H1 (cell line): ENCODE measurements around the gene RCC2. TPM values are rescaled to one million over a fixed set of nuclear protein-coding genes. Genes with fewer than 3 reads are reported as not detected.
A peak's percentile ranks its signal among the peaks of the same experiment; 100 is the strongest.

Experiments
- ASH2L ChIP-seq: fragments of 200-600, 300-600 bp; sonication (generic); IDR thresholded peaks from one replicate; pipeline ENCODE4 v1.7.1; 2017; ENCODE audit warnings: low read length
- BACH1 ChIP-seq: IDR thresholded peaks from 2 replicates; pipeline ENCODE4 v1.6.1; 2012; ENCODE audit warnings: low read length, improper control_type of control experiment
- CHD7 ChIP-seq: fragments of 300-600 bp; sonication (generic); IDR thresholded peaks from 2 replicates; pipeline ENCODE4 v1.7.1; 2012; ENCODE audit warnings: low read length, moderate library complexity, mild to moderate bottlenecking, inconsistent platforms; ENCODE audit not compliant: insufficient replicate concordance
- CTBP2 ChIP-seq: IDR thresholded peaks from 2 replicates; pipeline ENCODE4 v1.7.0; 2011; ENCODE audit warnings: borderline replicate concordance, mild to moderate bottlenecking, moderate library complexity, mixed read lengths, low read length; ENCODE audit not compliant: insufficient read depth, insufficient read length
- KDM1A ChIP-seq: fragments of 200-600, 300-600 bp; sonication (generic); IDR thresholded peaks from 2 replicates; pipeline ENCODE4 v1.7.1; 2016; ENCODE audit warnings: mild to moderate bottlenecking, low read length, borderline replicate concordance
- POLR2AphosphoS5 ChIP-seq: IDR thresholded peaks from 2 replicates; pipeline ENCODE4 v1.6.1; 2011; ENCODE audit warnings: low read depth, low read length
- RXRA ChIP-seq: IDR thresholded peaks from 2 replicates; pipeline ENCODE4 v1.6.1; 2011; ENCODE audit warnings: low read depth, mild to moderate bottlenecking, low read length, moderate library complexity; ENCODE audit not compliant: insufficient read depth
- polyA plus RNA-seq, 7 experiments: library from polyadenylated mRNA; depleted of rRNA in 3 of 7; stranded (reverse) in 5 of 7; unstranded in 2 of 7; fragments of >200 nt in 5 of 7; fragments of 200-250 nt in 2 of 7; gene quantifications; 1 replicate in 5 of 7; 2 replicates in 1 of 7; 4 replicates in 1 of 7; pipeline versions ENCODE4 v1.2.1 to v1.2.3, GENCODE V29; 2011 to 2013; ENCODE audit warnings: missing spikeins in 2 of 7, mixed read lengths in 2 of 7
- total RNA-seq: library from RNA; stranded (reverse); fragmentation: NEBNext Ultra II Directional; extraction: Animal tissue kit (Norgen Biotek cat#: 25700); gene quantifications from 2 replicates; pipeline ENCODE4 v1.2.1, GENCODE V29; 2021

Gene RCC2
- total and polyA plus RNA-seq, 2 of the 8 experiments (the other 6 are each of a cell fraction or from before 2014, with no cell fraction given): 229 to 455 TPM

GRCh38 chr1:17405898-17406759 lies 33.3 kb downstream of the RCC2 start (continued):
- no peak for TF ChIP-seq CHD7
- no peak for TF ChIP-seq BACH1
- TF ChIP-seq POLR2AphosphoS5: peak; percentile 82
- no peak for TF ChIP-seq ASH2L
- no peak for TF ChIP-seq KDM1A
- TF ChIP-seq CTBP2: no peak
- no peak for TF ChIP-seq RXRA
